ENCODE data around the gene PDSS2. TPM values are rescaled to one million over a fixed set of nuclear protein-coding genes. Genes with fewer than 3 reads are reported as not detected.

Gene PDSS2
- total and polyA plus RNA-seq, 9 of the 15 experiments (the other 6 are each of a cell fraction or from before 2014, with no cell fraction given), result 5.8 to 21.1 (median 12.0) TPM

DNA sequence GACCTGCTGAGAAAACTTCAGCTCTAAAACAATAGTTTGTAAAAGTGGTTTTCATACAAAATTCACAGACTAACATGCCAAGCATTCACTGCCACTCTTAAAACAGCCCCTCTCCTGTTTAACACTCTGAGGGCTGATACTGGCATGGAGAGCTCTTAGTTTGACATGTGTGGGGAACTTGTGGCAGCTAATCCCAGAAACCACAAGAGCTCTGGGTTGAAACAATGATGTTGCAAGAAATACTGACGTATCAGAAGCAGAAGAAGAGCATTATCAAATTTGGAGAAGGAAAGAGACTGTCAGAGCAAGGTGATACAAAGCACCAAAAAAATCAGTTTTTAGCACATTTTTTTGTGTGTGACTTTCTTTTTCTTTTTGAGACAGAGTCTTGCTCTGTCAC, 349.2 kb downstream of the PDSS2 start (continued):
- TF ChIP-seq ERF (CRISPR knock-in tag; IDR thresholded peaks at IDR 0.05) (no peak), ZNF695 (CRISPR knock-in tag; IDR thresholded peaks at IDR 0.05) (no peak), SMAD4 (CRISPR knock-in tag; conservative IDR thresholded peaks at IDR 0.05) (no peak), OTX1 (CRISPR knock-in tag; IDR thresholded peaks at IDR 0.05) (no peak), POLR3A (IDR thresholded peaks at IDR 0.05; ENCODE audit: borderline replicate concordance, extremely low read depth, insufficient read depth, insufficient read length) (no peak), NCOA4 (IDR thresholded peaks at IDR 0.05; ENCODE audit: partially characterized antibody) (no peak), TAF15 (IDR thresholded peaks at IDR 0.05; ENCODE audit: low read depth, low read length) (no peak), ESRRA (IDR thresholded peaks at IDR 0.05; ENCODE audit: borderline replicate concordance, low read depth) (peak; percentile 40; the same call in 1 of the 2 replicates)
- TF ChIP-seq, protein P1, sequence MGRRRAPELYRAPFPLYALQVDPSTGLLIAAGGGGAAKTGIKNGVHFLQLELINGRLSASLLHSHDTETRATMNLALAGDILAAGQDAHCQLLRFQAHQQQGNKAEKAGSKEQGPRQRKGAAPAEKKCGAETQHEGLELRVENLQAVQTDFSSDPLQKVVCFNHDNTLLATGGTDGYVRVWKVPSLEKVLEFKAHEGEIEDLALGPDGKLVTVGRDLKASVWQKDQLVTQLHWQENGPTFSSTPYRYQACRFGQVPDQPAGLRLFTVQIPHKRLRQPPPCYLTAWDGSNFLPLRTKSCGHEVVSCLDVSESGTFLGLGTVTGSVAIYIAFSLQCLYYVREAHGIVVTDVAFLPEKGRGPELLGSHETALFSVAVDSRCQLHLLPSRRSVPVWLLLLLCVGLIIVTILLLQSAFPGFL (CRISPR knock-in tag; IDR thresholded peaks at IDR 0.05), result no peak
- TF ChIP-seq, protein P2, sequence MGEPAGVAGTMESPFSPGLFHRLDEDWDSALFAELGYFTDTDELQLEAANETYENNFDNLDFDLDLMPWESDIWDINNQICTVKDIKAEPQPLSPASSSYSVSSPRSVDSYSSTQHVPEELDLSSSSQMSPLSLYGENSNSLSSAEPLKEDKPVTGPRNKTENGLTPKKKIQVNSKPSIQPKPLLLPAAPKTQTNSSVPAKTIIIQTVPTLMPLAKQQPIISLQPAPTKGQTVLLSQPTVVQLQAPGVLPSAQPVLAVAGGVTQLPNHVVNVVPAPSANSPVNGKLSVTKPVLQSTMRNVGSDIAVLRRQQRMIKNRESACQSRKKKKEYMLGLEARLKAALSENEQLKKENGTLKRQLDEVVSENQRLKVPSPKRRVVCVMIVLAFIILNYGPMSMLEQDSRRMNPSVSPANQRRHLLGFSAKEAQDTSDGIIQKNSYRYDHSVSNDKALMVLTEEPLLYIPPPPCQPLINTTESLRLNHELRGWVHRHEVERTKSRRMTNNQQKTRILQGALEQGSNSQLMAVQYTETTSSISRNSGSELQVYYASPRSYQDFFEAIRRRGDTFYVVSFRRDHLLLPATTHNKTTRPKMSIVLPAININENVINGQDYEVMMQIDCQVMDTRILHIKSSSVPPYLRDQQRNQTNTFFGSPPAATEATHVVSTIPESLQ (CRISPR knock-in tag; IDR thresholded peaks at IDR 0.05), result no peak
- TF ChIP-seq, protein P3, sequence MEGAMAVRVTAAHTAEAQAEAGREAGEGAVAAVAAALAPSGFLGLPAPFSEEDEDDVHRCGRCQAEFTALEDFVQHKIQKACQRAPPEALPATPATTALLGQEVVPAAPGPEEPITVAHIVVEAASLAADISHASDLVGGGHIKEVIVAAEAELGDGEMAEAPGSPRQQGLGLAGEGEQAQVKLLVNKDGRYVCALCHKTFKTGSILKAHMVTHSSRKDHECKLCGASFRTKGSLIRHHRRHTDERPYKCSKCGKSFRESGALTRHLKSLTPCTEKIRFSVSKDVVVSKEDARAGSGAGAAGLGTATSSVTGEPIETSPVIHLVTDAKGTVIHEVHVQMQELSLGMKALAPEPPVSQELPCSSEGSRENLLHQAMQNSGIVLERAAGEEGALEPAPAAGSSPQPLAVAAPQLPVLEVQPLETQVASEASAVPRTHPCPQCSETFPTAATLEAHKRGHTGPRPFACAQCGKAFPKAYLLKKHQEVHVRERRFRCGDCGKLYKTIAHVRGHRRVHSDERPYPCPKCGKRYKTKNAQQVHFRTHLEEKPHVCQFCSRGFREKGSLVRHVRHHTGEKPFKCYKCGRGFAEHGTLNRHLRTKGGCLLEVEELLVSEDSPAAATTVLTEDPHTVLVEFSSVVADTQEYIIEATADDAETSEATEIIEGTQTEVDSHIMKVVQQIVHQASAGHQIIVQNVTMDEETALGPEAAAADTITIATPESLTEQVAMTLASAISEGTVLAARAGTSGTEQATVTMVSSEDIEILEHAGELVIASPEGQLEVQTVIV (CRISPR knock-in tag; IDR thresholded peaks at IDR 0.05; ENCODE audit: borderline replicate concordance), result no peak
- TF ChIP-seq, protein P4, sequence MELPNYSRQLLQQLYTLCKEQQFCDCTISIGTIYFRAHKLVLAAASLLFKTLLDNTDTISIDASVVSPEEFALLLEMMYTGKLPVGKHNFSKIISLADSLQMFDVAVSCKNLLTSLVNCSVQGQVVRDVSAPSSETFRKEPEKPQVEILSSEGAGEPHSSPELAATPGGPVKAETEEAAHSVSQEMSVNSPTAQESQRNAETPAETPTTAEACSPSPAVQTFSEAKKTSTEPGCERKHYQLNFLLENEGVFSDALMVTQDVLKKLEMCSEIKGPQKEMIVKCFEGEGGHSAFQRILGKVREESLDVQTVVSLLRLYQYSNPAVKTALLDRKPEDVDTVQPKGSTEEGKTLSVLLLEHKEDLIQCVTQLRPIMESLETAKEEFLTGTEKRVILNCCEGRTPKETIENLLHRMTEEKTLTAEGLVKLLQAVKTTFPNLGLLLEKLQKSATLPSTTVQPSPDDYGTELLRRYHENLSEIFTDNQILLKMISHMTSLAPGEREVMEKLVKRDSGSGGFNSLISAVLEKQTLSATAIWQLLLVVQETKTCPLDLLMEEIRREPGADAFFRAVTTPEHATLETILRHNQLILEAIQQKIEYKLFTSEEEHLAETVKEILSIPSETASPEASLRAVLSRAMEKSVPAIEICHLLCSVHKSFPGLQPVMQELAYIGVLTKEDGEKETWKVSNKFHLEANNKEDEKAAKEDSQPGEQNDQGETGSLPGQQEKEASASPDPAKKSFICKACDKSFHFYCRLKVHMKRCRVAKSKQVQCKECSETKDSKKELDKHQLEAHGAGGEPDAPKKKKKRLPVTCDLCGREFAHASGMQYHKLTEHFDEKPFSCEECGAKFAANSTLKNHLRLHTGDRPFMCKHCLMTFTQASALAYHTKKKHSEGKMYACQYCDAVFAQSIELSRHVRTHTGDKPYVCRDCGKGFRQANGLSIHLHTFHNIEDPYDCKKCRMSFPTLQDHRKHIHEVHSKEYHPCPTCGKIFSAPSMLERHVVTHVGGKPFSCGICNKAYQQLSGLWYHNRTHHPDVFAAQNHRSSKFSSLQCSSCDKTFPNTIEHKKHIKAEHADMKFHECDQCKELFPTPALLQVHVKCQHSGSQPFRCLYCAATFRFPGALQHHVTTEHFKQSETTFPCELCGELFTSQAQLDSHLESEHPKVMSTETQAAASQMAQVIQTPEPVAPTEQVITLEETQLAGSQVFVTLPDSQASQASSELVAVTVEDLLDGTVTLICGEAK (IDR thresholded peaks at IDR 0.05), result no peak
- TF ChIP-seq, protein P4 (CRISPR knock-in tag; IDR thresholded peaks at IDR 0.05), result no peak
